ENCODE measurements around the gene CDRT15L2.
"Not testable (repeated sequence)": the region's sequence is repeated elsewhere in the genome, so short reads cannot be mapped to it uniquely, and the experiment has no call there.

Gene CDRT15L2

GRCh38 chr17:20611309-20611708 lies 31.8 kb downstream of the CDRT15L2 start:
- in situ Hi-C loops (cut with HindIII; ENCODE audit: low sequenced_read_pairs) = no loop called here
- no peak overlapping the region for H3K4me3 ChIP-seq (ENCODE audit: low read depth, low read length)
- TF ChIP-seq CTCF (IDR thresholded peaks at IDR 0.05; ENCODE audit: low read depth, low read length, missing control alignments) = no peak
- DNase-seq (ENCODE audit: low read depth) = no peak

- in situ Hi-C loops (cut with HindIII; ENCODE audit: low sequenced_read_pairs) = no loop called here
- no peak overlapping the region for H3K4me3 ChIP-seq (ENCODE audit: low read depth, low read length)
- no peak for TF ChIP-seq CTCF (IDR thresholded peaks at IDR 0.05; ENCODE audit: low read depth, low read length, missing control alignments)
- DNase-seq (ENCODE audit: low read depth) = no peak
These were observed 33.1 kb downstream of the CDRT15L2 start for GRCh38 chr17:20612635-20613034.

- in situ Hi-C loops (cut with HindIII; ENCODE audit: low sequenced_read_pairs) = no loop called here
- TF ChIP-seq CTCF (IDR thresholded peaks at IDR 0.05; ENCODE audit: low read depth, low read length, missing control alignments) = no peak
These were observed 33.7 kb downstream of the CDRT15L2 start for GRCh38 chr17:20613248-20613647.

GRCh38 chr17:20613905-20614304 lies 34.4 kb downstream of the CDRT15L2 start:
- DNase-seq (ENCODE audit: low read depth) = no peak
- in situ Hi-C loops (cut with HindIII; ENCODE audit: low sequenced_read_pairs) = no loop called here
- no peak for TF ChIP-seq CTCF (IDR thresholded peaks at IDR 0.05; ENCODE audit: low read depth, low read length, missing control alignments)
- H3K4me3 ChIP-seq (ENCODE audit: low read depth, low read length) = no peak overlapping the region

More at GRCh38 chr17:20613248-20613647, 33.7 kb downstream of the CDRT15L2 start:
- no peak overlapping the region for H3K4me3 ChIP-seq (ENCODE audit: low read depth, low read length)
- DNase-seq (ENCODE audit: low read depth) = no peak

GRCh38 chr17:20615461-20615860 lies 35.9 kb downstream of the CDRT15L2 start:
- in situ Hi-C loops (cut with HindIII; ENCODE audit: low sequenced_read_pairs); DNase-seq (ENCODE audit: low read depth); H3K4me3 ChIP-seq (ENCODE audit: low read depth, low read length): not testable (repeated sequence)

Data from astrocyte of the cerebellum (primary cell).